Activated naive CD4-positive, alpha-beta T cell treated with anti-CD3 and anti-CD28 coated beads for 36 hours (primary cell): ENCODE data around the gene UGT2B28. TPM values are rescaled to one million over a fixed set of nuclear protein-coding genes. Genes with fewer than 3 reads are reported as not detected.
"Not testable (repeated sequence)": the region's sequence is repeated elsewhere in the genome, so short reads cannot be mapped to it uniquely, and the experiment has no call there.

ENCODE experiments used
- CTCF ChIA-PET: fragments of 350-600 bp; sonication (Branson Sonifier 250); formaldehyde crosslinking; loops from one replicate; lab custom pipeline; 2021; ENCODE audit warnings: antibody characterized with exemption; lab: Charles Lee
- DNase-seq: peaks from one replicate; pipeline ENCODE4 v3.0.0-alpha.2; 2020
- H3K27ac Mint-ChIP-seq: one replicate; pipeline ENCODE4 v1.8.0; 2021; ENCODE audit warnings: mild to moderate bottlenecking, mixed read lengths
- H3K27me3 Mint-ChIP-seq: one replicate; pipeline ENCODE4 v1.8.0; 2021; ENCODE audit warnings: low read depth, mixed read lengths
- H3K36me3 Mint-ChIP-seq: one replicate; pipeline ENCODE4 v1.8.0; 2021; ENCODE audit warnings: low read depth, mixed read lengths
- H3K4me1 Mint-ChIP-seq: one replicate; pipeline ENCODE4 v1.8.0; 2021; ENCODE audit warnings: low read depth, mixed read lengths
- H3K4me3 Mint-ChIP-seq: one replicate; pipeline ENCODE4 v1.8.0; 2021; ENCODE audit warnings: mild to moderate bottlenecking, moderate library complexity, mixed read lengths
- H3K9me3 Mint-ChIP-seq: one replicate; pipeline ENCODE4 v1.8.0; 2021; ENCODE audit warnings: mixed read lengths
- intact Hi-C: fragments of 100-400 bp; cut with micrococcal nuclease; formaldehyde crosslinking; loops from one replicate; pipeline ENCODE4 v1.15.1; 2023
- total RNA-seq, 2 experiments: library from RNA; stranded (reverse); gene quantifications; one replicate each; pipeline ENCODE4 v1.2.3, GENCODE V29; 2021

Gene UGT2B28
- not detected for total RNA-seq

DNA sequence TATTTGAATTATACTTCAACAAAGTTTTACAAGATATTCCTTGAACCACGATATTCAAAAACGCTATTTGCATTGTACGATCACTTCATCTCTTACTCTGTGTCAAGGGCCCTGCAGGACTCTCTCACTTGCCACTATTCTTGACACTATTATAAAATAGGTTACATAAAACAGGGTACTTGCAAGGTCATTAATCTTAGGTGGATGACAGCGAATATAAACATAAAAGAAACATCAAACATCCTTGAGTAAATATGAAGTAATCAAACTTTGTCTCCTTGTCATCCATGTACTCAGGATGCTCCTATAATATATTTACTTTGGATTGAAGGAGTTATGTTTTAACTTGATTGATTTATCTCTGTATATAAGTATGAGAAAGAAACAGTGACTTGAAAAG is at the start of gene UGT2B28:
Gene UGT2B28, plus strand, starts transcription at position 395 of the 400 bp plus-strand sequence. CDS start 26 bp downstream, outside the sequence.
- H3K36me3 Mint-ChIP-seq, H3K4me1 Mint-ChIP-seq, H3K27ac Mint-ChIP-seq, CTCF ChIA-PET, H3K4me3 Mint-ChIP-seq, DNase-seq, H3K9me3 Mint-ChIP-seq, intact Hi-C loops, H3K27me3 Mint-ChIP-seq: not testable (repeated sequence)

DNA sequence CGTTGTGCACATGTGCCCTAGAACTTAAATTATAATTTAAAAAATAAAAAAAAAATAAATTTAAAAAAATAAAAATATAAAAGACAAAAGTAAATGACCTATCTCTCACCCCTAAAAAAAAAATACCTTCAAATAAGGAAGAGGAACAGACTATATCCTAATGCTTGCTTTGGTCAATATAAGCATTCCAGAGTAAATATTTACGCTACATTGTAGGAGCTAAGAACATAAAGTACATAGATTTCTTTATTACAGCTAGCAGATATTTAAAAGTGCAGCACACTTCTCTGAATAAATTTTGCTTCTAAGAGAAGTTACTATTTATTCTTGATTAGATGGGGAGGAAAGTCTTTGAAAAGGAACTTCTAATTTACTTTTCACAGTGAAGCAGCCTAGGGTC is 41.2 kb upstream of the UGT2B28 start:
- Mint-ChIP-seq H3K27ac (no peak overlapping the region), H3K36me3 (no peaks in the 10 kb centered on the region), H3K4me3 (no peak overlapping the region), H3K9me3 (peaks cover 4% of the 10 kb centered on the region), H3K4me1 (no peaks in the 10 kb centered on the region), H3K27me3 (no peaks in the 10 kb centered on the region)
- intact Hi-C loops: no loop called here
- CTCF ChIA-PET: no interaction called here
- no peak for DNase-seq

DNA sequence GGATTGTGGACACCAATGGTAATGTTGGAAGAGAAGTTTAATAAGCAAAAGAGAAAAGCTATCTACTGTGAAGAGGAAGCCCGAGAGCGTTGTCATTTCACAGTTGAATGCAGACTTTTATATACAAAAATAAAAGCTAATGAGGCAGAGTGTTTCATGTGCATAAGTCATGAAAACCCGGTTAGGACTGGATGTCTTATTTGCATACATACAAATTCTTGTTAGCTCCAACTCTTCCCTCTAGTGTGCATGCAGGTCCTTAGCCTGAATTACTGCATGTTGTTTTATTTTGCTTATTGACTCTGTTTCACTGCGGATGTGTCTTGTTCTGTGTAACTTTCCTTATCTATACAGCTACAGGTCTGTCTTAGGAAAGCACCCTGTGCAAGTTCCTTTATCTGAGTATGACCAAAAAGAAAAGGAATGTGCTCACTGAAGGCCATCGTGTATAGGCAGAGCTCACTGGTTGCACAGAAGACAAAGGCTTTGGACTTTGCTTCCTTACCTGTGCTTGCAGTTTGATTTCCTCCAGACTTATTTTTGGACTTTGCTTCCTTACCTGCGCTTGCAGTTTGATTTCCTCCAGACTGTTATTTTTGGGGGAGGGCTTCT is 40.6 kb upstream of the UGT2B28 start:
- Mint-ChIP-seq H3K9me3 (peaks cover 4% of the 10 kb centered on the region), H3K4me1 (no peaks in the 10 kb centered on the region), H3K27me3 (no peaks in the 10 kb centered on the region), H3K36me3 (no peaks in the 10 kb centered on the region), H3K4me3 (no peak overlapping the region), H3K27ac (no peak overlapping the region)
- CTCF ChIA-PET: interaction anchor here (0.6 kb wide), 1 partner anchor 721 kb away, joined by 3 read pairs; no protein-coding TSS in a partner anchor
- intact Hi-C loops: no loop called here
- DNase-seq: no peak

DNA sequence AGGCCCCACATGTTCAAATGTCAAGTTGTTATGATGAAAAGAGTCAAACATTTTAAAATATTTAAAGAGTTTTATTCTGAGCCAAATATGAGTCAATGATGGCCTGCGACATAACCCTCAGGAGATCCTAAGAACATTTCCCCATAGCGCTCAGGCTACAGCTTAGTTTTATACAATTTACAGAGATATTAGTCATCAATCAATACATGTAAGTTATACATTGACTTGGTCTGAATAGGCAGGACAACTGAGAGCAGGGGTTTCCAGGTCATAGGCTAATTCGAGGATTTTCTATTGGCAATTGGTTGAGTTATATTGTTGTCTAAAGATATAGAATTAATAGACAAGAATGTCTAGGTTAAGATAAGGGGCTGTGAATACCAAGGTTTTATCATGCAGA is 39.5 kb upstream of the UGT2B28 start:
- DNase-seq, H3K4me3 Mint-ChIP-seq, H3K4me1 Mint-ChIP-seq, CTCF ChIA-PET, H3K36me3 Mint-ChIP-seq, H3K27ac Mint-ChIP-seq, H3K9me3 Mint-ChIP-seq, intact Hi-C loops, H3K27me3 Mint-ChIP-seq: not testable (repeated sequence)

DNA sequence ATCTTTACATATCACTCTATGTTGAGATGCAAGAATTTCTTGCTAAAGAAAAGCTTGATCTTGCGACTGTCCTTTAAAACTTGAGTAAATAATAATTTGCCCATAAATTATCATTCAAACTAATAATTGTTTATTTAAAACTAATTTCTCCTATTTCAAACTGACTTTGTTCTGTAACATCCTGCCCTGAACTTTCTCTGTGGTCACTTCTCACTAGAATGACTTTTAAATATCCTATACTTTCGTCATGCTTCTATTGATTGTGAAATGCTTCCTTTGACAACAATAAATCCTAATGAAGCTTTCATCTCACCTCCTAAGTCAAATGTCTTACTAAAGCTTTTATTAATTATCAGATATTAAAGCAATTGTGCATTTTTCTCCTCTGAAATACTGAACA is 38.5 kb upstream of the UGT2B28 start:
- H3K4me1 Mint-ChIP-seq, H3K27ac Mint-ChIP-seq, DNase-seq, H3K4me3 Mint-ChIP-seq, H3K9me3 Mint-ChIP-seq, CTCF ChIA-PET, H3K36me3 Mint-ChIP-seq, H3K27me3 Mint-ChIP-seq, intact Hi-C loops: not testable (repeated sequence)

DNA sequence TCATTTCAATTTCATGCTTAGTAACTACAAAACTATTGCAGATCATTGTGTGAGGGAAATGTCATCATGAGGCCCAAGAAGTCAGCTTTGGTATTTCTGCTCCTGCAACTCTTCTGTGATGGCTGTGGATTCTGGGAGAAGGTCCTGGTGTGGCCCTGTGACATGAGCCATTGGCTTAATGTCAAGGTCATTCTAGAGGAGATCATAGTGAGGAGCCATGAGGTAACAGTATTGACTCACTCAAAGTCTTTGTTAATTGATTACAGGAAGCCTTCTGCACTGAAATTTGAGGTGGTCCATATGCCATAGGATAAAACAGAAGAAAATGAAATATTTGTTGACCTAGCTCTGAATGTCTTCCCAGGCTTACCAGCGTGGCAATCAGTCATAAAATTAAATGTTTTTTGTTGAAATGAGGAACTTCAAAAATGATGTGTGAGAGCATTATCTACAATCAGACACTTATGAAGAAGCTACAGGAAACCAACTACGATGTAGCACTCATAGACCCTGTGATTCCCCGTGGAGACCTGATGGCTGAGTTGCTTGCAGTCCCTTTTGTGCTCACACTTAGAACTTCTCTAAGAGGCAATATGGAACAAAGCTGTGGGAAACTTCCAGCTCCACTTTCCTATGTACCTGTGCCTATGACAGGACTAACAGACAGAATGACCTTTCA is 37.6 kb upstream of the UGT2B28 start:
- H3K27me3 Mint-ChIP-seq, H3K4me3 Mint-ChIP-seq, H3K27ac Mint-ChIP-seq, H3K36me3 Mint-ChIP-seq, DNase-seq, CTCF ChIA-PET, H3K4me1 Mint-ChIP-seq, intact Hi-C loops: not testable (repeated sequence)
- H3K9me3 Mint-ChIP-seq: peaks cover 11% of the 10 kb centered on the region

DNA sequence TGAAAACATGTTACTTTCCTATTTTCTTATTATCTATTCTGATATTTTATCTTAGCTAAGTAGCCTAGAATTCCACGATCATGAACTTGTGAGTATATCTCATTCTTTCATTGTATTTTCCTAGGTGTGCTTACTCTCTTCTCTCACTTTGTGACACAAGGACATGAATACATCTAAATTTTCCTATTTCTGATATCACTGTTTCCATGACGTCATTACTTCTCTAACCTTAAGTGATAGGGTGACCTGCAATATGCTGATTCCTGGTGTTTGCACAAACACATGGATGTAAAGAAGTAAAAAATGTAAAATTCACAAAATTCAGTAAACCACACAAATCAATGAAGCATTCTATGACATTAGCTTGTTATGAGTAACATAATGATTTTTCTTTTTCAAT is 29.4 kb upstream of the UGT2B28 start:
- H3K9me3 Mint-ChIP-seq, intact Hi-C loops, H3K27ac Mint-ChIP-seq, H3K4me3 Mint-ChIP-seq, H3K4me1 Mint-ChIP-seq, CTCF ChIA-PET, H3K27me3 Mint-ChIP-seq, H3K36me3 Mint-ChIP-seq, DNase-seq: not testable (repeated sequence)

DNA sequence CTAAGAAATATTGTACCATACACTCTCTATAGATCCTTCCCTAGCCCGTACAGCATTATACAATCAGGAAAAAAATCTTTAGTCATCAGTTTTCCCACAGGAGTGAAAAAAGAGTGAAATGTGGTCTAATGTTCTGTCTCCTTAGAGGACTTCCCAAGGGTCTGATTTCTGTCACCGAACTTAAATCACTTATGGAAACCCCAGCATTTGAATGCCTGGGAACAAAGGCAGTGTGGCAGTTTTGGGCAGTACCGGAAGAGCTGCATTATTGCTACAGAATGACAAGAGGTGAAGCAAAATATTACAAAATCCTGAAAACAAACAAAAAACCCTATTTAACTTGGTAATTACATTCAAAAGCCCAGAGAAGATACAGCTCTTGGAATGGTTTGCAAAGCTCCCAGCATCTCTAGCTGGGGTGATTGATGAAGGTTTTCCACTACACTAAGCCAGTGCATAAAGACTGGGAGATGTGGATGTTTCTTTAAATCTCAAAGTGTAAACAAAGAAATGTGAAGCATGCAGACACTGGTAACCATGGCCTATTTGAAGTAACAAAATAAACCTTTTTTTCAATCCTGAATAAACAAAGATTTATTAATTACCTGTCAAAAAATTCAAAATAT is 27.0 kb upstream of the UGT2B28 start:
- DNase-seq, CTCF ChIA-PET, intact Hi-C loops, H3K27me3 Mint-ChIP-seq, H3K4me1 Mint-ChIP-seq, H3K4me3 Mint-ChIP-seq, H3K9me3 Mint-ChIP-seq, H3K27ac Mint-ChIP-seq, H3K36me3 Mint-ChIP-seq: not testable (repeated sequence)

DNA sequence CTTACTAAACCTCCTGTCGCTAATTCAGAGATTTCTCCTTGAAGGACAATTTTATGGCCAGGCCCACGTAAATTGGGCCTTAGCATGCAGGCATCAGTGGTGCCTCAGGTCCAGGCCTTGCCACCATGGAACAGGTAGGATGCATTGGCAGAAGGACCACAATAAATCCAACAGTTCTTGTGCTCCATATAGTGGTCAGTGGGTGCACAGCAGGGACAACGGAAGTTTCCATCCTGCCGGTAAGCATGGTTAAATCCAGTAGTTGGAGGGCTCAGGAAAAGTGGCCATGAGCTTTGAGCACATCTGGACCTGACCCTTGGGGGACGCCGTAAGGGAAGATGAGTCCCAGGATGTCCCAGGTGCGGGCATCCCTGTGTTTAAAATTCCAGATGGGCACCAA is 11.7 kb upstream of the UGT2B28 start:
- H3K4me3 Mint-ChIP-seq, CTCF ChIA-PET, H3K27ac Mint-ChIP-seq, H3K27me3 Mint-ChIP-seq, DNase-seq, H3K36me3 Mint-ChIP-seq, H3K9me3 Mint-ChIP-seq, intact Hi-C loops, H3K4me1 Mint-ChIP-seq: not testable (repeated sequence)

DNA sequence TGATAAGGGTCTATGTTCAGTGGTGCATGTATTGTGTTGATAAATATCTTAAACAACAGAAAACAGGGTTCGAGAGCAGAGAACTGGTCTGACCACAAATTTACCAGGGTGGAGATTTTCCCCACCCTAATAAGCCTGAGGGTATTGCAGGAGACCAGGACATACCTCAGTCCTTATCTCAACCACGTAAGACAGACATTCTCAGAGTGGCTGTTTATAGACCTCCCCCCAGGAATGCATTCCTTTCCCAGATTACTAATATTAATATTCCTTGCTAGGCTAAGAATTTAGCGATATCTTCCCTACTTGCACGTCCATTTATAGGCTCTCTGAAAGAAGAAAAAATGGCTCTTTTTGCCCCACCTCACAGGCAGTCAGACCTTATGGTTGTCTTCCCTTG is 16.1 kb downstream of the UGT2B28 start:
- DNase-seq, H3K36me3 Mint-ChIP-seq, H3K27me3 Mint-ChIP-seq, H3K4me3 Mint-ChIP-seq, H3K4me1 Mint-ChIP-seq, H3K9me3 Mint-ChIP-seq, CTCF ChIA-PET, H3K27ac Mint-ChIP-seq, intact Hi-C loops: not testable (repeated sequence)

DNA sequence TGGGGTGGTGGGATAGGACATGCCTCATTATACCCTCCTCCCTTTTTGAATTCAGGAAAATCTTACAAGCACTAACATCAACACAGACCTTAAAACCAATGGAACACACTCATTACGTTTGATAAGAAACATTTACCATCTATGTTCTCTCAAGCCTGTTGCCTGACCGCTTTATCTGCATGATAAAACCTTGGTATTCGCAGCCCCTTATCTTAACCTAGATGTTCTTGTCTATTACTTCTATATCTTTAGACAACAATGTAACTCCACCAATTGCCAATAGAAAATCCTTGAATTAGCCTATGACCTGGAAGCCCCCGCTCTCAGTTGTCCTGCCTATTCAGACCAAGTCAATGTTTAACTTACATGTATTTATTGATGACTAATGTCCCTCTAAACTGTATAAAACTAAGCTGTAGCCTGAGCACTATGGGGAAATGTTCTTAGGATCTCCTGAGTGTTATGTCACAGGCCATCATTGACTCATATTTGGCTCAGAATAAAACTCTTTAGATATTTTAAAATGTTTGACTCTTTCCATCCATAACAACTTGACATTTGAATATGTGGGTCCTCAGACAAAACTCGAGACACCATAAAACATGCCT is 28.3 kb downstream of the UGT2B28 start:
- intact Hi-C loops, H3K27me3 Mint-ChIP-seq, DNase-seq, H3K4me3 Mint-ChIP-seq, H3K4me1 Mint-ChIP-seq, CTCF ChIA-PET, H3K9me3 Mint-ChIP-seq, H3K36me3 Mint-ChIP-seq, H3K27ac Mint-ChIP-seq: not testable (repeated sequence)

DNA sequence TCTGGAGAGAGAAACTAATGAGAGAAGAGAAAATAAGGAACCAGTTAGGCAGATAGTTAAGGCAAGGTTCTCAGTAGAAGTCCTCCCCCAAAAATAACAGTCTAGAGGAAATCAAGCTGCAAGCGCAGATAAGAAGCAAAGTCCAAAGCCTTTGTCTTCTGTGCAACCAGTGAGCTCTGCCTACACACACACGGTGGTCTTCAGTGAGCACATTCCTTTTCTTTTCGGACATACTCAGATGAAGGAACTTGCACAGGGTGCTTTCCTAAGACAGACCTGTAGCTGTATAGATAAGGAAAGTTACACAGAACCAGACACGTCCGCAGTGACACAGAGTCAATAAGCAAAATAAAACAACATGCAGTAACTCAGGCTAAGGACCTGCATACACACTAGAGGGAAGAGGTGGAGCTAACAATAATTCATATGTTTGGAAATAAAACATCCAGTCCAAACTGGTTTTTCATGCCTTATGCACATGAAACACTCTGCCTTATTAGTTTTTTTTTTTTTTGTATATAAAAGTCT is 29.3 kb downstream of the UGT2B28 start:
- H3K36me3 Mint-ChIP-seq, H3K9me3 Mint-ChIP-seq, H3K4me3 Mint-ChIP-seq, CTCF ChIA-PET, H3K27ac Mint-ChIP-seq, H3K4me1 Mint-ChIP-seq, DNase-seq, H3K27me3 Mint-ChIP-seq: not testable (repeated sequence)
- intact Hi-C loops: loop anchor here (10.0 kb wide), 1 partner anchor 875 kb away; no protein-coding TSS in a partner anchor
